Measurements from ENCODE around the gene ZNF584.
A peak's percentile ranks its signal among the peaks of the same experiment; 100 is the strongest.
"Not testable (repeated sequence)": the region's sequence is repeated elsewhere in the genome, so short reads cannot be mapped to it uniquely, and the experiment has no call there.

The ZNF584 gene

DNA sequence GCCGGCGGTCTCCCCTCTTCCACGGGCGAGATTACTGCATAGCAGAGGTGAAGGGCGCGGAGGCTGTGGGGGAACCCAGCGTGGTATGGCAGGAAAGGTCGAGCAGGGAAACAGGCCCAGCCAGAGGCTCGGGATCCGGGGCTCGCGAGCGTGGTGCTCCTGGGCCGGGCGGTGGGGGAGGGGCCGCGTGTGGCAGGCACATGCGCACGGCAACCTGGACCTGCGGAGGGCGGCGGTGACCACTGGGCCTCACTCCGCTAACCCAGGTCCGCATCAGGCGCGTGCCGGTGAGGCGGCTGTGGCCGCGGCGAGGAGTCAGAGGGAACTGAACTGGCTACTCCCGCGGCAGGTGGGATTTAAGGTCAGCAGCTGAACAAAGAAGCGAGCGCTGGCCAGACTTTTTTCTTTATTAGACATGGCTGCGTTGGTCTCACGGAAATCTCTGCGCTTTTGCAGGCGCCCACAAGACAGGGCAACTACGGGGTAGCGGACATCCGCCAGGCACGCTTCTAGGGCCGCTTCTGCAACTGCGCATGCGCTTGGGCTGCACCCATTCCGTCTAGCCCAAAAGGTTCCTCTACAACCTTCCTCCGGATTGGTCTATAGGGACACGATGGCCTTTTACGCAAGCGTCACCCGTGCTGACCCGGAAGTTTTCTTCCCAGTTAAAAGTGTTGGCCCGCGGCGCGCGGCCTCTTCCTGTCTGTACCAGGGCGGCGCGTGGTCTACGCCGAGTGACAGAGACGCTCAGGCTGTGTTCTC is 21.7 kb upstream of the ZNF584 start, which contains the start of gene RPS5:
TSS of gene RPS5 (plus strand) at position 694 of the 762 bp plus-strand sequence. CDS start 869 bp downstream, outside the sequence.
- peak; percentile 100 for DNase-seq

DNA sequence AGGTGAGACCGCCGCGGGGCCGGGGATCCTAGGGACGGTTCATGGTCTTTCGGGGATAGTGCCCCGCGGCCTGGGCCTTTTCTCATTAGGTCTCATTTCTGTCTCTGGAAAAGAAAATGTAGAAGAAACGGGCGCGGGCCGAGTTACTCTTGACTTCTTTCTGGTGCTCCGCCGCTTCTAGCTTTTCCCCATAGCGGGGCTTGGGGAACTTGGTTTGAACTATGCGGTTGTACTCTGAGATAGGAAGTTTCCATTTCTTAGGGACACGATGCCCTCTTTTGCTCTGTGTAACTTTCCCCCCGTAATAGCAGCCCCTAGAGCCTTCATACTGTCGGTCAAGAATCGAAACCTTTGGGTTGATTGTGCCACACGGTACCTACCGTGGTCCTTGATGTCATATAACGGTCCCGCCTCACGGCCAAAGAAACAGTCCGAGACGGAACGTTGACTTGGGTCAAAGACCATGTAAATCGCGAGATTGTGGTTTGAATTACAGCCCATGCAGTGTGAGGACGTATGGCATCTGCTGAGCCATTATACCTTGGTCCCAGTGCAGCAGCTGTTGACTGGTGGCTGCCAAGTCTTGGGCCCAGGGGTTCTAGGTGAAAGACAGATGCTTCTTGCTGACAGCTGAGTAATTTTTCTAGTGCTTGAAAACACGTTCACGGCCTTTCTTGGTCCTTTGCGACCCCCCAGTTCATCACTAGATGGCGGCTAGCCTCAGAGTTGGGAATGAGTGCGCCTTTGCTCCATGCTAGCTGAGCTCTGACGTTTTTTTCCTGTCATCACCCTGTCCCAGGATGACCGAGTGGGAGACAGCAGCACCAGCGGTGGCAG is 20.9 kb upstream of the ZNF584 start:
- DNase-seq = no peak

DNA sequence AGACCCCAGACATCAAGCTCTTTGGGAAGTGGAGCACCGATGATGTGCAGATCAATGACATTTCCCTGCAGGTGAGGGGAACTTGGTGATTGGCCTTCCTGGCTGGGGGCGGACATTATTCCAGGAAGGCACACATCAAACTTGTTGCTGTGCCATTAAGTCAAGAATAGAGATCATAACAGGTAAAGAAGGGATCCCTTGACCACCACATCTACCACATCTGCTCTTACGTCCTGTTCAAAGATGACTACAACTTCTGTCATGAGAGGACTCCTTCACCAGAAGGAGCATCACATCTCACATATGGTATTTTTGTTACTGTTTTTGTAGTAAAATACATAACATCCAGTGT is 20.3 kb upstream of the ZNF584 start:
- DNase-seq = no peak

DNA sequence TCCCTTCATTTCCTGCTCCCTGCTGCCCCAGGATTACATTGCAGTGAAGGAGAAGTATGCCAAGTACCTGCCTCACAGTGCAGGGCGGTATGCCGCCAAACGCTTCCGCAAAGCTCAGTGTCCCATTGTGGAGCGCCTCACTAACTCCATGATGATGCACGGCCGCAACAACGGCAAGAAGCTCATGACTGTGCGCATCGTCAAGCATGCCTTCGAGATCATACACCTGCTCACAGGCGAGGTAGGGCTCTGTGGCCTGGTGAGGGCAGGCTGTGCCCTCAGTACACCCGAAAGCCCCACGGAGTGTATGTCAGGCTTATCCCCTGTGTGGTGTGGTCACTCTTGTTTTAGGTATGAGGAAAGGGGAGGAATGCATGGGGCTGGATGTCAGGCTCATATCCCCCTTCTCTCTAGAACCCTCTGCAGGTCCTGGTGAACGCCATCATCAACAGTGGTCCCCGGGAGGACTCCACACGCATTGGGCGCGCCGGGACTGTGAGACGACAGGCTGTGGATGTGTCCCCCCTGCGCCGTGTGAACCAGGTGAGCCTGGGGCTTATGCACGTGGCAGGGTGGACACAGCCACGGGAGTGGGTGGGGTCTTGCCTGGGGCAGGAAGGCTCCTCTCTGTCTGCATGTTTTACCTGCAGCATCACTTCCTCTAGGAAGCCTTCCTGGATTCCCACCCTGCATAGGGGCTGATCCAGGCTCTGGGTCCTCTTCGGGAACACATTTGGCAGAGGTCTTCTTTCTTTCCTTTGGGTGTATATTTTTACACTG is 15.3 kb upstream of the ZNF584 start:
- DNase-seq = no peak

DNA sequence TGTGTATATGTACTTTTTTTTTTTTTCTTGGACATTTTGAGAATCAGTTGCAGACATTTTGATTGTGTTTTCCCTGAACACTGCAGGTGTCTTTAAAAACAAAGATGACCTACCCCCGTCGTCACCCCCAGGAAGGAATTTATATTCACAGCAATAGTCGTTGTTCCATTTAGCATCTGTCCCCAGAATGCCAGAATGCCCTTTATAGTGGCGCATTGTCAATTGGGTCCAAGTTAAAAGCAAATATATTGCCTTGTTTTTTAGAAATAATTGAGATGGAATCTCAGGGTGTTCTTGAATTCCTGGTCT is 14.8 kb upstream of the ZNF584 start:
- no peak for DNase-seq

DNA sequence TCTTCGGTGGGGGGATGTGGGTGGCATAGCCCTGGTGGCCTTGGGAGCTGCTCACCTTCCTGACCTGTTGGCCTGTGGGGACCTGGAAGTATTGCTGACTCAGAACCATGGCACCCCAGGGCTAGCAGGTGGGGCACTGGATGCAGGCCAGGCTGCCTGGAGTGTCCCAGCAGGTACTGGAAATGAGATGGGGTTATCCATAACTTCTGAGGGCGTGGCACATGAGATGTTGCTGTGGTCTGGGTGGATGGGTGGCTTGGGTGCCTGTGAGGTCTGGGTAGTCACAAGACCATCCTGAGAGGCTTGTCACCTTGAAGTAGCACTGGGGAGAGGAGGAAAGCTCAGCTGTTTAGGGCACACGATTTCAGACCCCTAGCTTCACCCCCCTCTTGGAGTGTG is 13.6 kb upstream of the ZNF584 start:
- no peak for DNase-seq

DNA sequence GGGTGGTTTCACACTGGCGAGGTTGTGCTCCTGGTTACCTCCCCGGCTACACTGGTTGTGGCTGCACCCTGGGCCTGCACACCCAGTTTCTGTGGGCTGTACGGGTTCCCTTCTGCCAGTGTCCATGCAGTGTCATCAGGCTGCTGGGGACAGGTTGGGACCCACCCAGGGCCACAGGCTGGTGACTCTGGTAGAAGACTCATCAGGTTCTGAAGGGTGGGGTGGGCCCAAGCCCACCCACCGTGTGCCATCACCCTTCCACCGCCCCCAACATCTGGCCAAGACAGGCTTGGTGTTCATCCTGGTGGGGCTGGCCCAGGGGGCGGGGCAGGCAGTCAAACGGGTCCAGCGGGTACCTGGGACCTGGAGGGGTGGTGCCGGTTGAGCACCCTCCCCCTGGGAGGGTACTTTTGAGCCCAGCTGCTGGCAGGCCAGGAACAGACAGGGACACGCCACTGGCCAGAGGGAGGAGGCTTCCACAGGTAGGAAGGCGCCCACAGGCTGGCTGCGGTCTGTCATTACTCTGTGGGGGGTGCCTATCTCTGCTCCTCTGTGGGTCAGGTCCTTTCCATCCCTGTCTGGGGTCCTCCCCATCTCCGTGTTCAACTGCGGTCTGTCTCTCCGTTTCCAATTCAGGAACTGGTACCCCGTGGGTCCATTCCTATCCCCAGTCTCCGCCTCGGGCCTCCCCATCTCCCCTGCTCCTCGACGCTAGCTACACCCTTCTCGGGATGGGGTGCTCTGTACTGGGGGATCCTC is 13.1 kb upstream of the ZNF584 start, which contains the start of gene RNF225:
TSS of gene RNF225 (plus strand) at position 437 of the 759 bp plus-strand sequence. CDS start 434 bp downstream, outside the sequence.
- no peak for DNase-seq

DNA sequence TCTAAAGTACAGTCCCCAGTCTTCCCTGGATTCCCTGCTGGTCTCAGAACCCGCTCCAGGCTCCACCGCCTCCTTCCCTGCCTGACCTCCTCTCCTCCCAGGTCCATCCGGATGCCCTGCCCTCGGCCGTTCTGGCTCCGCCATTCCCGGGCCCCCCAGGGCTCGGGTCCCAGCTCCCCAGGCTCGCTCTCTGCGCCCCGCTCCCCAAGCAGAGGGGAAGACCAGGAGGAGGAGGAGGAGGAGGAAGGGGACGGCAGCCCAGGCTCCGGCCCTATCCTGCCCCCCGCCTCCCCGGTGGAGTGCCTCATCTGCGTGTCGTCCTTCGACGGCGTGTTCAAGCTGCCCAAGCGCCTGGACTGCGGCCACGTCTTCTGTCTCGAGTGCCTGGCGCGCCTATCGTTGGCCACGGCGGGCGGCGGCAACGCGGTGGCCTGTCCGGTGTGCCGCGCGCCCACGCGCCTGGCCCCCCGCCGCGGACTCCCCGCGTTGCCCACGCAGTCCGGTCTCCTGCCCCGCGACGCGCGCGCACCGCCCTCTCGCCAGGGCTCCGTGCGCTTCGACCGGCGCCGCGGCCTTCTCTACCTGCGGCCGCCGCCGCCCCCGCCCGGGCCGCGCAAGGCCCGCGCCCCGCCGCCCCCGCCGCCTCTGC is 12.3 kb upstream of the ZNF584 start:
- DNase-seq = no peak

DNA sequence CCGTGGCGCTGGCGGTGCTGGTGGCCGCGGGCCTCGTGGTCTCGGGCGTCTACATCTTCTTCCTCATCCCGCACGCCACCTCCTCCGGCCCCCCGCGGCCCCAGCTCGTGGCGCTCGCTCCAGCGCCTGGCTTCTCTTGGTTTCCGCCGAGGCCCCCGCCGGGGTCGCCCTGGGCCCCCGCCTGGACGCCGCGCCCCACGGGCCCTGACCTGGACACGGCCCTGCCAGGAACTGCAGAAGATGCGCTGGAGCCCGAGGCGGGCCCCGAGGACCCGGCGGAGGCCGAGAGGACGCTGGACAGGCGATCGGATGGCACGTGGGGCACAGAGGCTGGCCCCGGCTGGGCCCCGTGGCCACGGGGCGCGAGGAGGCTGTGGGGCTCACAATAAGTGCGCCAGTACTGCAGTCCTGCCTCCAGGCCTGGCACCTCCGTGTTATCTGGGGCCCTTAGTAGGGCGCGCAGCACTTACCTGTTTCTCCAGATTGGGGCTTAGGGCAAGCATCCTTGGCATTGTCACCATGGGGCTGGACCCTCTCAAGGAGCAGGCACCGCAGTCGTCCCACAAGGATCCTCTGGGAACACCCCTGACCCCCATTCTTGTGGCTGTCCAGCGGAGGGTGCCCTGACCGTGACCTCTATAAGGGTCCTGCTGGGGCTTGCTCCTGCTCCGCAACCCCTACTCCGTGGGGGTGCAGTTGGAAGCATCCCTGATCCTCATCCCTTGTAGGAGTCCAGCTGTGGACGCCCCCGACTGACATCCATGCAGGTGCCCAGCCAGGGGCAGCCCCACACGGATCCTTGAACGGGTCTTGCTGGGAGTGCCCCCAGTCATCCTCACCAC is 11.5 kb upstream of the ZNF584 start:
- DNase-seq = no peak

DNA sequence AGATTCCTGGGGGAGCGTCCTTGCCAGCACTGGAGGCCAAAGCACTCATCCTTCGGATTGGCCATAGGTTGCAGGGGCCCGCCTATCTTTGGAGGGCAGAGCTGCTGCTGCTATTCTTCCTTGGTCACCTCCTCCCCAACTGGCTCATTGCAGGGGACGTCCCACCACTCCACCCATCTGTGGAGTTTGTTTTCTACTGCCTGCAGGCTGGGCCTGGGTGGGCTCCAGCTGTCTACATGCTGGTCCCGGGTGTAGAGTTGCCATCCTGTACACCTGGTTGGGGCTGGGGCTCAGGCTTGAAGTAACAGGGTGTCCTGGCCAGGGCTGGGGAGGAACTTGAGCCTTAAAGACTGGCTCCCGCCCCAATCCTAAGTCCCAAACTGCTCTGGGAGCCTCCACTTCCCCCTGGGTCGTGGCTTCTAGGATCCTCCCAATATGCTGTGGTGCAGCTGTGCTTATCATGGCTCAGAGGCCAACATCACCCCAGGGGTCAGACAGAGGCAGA is 10.9 kb upstream of the ZNF584 start:
- DNase-seq = no peak

DNA sequence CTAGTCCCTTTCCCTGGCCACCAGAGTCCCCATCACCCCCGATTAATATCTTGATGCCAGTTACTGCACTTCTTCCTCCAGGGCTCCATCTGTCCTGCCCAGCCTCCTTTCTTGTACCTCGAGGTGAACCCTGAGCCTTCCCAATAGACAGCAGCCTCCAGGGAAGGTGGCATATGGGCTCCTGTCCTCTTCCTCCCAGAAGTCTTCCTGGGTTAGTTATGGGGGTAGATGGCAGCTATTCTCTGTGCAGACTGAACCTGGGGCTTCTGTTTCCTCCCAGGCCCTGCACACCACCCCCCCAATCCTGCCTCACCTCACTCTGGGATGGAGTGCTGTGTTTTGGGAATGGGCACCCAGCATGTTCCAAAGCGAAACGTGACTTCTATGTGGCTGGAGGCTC is 10.4 kb upstream of the ZNF584 start:
- DNase-seq = no peak

DNA sequence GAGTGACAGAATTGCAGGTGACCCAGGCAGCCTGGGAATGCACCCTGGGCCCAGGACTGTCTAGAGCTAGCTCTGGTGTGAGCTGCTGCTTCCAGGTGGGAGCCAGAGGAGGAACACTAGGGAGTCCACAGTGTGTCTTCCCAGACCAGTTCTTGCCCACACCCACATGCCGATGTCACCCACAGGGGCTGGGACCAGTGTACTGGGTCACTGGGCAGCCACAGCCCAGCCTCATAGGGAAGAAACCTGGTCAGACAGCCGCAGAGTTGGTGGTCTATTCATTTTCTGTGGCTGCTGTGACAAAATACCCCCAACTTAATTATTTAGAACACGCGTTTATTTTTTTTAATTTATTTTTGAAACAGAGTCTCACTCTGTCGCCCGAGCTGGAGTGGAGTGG is 9.9 kb upstream of the ZNF584 start:
- DNase-seq = no peak

DNA sequence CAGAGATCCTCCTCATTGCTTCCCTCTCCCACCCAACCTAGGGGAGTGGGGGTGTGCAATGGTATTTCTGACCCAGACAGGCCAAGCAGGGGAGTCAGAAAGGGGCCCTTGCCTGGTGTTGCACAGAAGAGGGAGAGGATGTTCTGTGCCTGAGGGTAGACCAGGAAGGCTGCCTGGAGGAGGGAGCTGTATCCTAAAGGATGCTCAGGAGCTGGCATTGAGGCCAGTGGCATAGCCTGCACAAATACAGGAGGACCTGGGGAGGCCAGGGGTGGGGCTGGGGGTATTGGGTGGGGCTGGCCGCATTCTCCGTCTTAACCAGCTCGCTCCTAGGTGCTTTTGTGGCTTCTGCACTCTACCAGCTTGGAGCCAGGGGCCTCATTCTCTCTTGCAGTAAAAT is 8.5 kb upstream of the ZNF584 start:
- no peak for DNase-seq

DNA sequence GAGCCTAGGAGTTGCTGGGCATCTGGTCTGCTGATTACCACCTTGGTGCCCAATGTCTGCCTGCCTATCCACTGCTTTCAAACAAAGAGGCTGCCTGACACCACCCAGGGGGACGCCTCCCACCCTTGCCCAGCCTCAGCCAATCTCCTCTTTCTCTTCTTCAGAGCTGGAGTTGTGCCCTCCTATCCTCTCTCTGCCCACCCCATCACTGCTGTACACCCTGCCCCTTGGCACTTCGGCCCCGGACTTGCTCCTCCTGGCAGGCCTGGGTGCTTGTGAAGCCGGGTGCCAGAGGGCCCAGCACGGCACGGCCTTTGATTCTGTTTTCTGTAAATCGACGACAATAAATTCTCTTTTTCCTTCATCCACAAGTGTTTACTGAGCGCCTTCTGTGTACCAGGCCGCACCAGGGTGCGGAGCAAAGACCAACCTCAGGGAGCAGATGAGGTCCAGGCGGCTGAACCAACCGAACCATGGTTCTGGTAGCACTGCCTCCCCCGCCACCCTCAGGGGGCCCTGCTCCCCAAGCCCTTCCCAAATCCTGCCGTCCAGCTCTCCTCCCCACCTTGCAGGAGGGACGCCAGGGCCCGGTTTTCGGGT is 8.0 kb upstream of the ZNF584 start:
- peak; percentile 87 for DNase-seq

DNA sequence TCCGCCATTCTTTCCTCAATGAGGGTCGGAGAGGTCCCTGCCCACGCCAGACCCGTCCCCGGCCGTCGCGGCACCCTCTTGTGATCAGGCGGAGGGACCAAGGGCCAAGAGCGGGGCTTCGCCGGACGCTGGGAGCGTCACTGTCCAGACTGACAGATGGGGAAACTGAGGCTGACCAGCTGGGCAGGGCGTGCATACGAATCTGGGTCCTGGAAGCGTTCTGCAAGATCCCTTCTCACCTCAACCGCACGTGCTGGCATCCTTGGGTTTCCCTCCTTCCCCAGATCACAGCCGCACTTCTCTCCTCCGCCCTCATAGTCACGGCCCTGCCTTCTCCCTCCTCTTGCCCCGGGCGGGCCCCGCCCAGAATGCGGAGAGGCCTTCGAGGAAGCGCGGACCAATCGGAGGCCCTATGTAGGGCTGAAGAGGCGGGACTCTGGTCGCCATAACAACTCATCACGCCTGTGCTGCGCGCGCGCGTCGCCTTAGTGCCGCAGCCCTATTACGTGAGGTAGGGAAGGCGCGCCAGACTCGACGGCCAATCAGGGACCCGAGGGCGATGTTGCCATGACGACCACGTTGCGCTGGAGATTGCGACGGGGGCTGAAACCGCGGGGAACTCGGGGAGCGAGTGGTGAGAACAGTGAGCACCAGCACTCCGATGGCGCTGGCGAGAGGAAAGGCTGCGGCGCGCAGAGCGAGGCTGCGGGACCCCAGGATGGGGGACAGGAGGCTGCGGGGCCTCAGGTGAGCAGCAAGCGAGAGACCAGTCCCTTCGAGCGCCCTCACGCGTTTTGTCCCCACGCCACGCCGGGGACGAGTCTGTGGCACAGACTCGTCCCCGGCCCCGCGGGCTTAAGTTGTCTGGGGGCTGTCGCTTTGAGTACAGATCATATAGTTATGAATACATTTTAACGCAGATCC is 7.3 kb upstream of the ZNF584 start:
- peak; percentile 100 for DNase-seq

DNA sequence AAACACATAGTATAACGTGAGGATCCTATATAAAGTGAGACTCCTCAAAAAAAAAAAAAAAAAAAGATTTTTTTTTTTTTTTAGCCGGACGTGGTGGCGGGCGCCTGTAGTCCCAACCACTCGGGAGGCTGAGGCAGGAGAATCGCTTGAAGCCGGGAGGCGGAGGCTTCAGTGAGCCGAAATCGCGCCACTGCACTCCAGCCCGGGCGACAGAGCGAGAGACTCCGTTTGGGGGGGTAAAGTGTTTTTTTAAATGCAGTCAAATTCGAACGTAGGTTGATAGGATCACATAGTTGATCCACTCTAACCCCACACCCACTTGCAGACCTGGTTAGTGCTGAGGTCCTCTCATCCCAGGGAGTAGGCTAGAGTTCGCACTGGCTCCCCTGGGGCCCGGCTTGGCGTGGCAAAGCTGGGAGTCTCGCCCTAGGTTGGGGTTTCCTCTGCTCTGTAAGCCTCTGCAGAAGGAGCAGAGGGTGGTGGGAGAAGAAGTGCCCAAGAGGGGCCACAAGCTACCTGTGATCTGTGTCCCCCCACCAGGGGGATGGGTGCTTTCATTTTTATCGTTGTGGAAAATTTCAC is 6.5 kb upstream of the ZNF584 start:
- no peak for DNase-seq

DNA sequence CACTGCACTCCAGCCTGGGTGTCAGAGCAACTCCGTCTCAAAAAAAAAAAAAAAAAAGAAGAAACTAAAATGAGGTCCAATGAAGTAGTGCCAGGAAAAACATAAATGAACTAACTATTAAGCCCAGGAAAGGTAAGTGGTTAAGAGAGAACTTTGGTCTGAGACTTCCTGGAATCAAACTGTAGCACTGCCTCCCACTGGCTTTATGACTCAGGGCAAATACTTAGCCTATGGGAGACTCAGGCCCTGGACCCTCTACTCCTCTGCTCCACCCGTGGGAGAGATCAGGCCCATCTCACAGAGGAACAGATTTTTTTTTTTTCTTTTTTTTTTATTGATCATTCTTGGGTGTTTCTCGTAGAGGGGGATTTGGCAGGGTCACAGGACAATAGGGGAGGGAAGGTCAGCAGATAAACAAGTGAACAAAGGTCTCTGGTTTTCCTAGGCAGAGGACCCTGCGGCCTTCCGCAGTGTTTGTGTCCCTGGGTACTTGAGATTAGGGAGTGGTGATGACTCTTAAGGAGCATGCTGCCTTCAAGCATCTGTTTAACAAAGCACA is 4.5 kb upstream of the ZNF584 start:
- DNase-seq = not testable (repeated sequence)

DNA sequence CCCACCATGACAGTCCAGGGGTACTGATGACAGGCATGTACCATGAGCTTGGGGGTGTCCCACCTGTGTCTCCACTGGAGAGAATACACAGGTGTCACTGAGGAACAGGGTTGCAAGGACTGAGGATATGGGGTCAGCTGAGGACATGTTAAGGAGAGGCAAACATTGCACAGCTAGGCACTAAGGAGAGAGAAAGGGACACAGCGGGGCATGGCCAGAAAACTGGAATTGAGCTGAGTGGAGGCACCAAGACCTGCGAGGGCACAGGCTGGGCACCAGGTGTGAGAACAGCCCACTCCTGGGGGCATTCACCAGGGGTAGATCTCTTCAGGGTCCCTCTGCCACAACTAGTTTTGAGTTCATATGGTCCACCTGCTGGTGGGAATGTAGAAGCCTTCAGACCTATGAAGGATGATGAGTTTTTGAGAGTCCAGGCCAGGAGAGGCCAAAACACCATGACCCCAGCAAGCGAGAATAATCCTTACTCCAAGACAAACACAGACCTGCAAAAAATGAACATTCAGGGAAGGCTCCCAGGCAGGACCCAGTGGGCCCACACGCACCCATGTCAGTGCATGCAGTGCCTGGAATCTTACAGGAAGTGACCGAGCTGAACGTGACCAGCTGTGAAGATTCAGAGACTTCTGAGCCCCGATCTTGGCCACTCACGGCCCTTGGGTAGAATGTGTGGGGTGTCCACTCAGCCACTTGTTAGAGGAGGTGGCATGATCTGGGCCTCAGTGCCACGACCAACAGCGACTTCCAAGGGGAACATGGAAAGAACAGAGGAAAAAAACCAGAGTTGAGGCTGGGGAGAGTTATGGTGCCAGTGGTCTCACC is 1.4 kb upstream of the ZNF584 start:
- DNase-seq = no peak
